HG03354 (cell line): ENCODE results near the gene TPPP.

Source experiments
- ATAC-seq: cut with Tn5 transposase; IDR thresholded peaks from one replicate; pipeline ENCODE4 v1.9.1; 2021; ENCODE audit warnings: mild to moderate bottlenecking; ENCODE audit not compliant: unreplicated experiment, poor library complexity, severe bottlenecking

The TPPP gene

DNA sequence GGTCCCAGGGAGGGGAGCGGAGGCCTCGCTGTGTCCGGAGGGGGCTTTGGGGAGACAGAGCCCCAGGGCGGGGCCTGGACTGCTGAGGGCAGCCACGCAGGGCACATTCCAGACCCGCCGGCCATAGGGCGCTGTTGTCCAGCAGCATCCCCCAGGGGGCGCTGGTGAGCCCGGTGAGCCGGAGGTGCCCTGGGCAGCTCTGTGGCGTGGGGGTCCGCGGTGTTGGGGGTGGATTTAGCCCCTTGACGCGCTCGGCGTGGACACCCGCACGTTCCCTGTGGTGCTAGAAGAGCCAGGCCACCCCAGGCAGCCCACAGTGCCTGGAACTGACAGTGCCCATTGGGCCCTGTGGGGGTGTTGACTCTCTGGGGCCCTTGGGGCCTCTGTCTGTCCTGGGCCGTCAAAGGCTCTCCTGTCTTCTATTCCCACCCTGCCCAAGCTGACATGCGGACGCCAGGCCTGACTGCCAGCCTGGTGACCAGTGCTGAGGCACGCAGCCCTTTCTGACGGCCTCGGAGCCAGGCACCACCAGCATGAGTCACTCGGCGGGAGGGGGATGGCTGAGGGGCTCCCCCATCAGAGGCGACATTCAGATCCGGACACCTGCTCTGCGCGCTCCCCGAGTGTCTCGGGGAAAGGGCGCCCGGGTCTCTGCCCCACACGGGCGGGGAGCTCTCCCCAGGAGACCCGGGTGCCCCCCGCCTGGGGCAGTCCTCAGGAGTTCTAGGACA is 23.9 kb downstream of the TPPP start:
- ATAC-seq, result no peak

DNA sequence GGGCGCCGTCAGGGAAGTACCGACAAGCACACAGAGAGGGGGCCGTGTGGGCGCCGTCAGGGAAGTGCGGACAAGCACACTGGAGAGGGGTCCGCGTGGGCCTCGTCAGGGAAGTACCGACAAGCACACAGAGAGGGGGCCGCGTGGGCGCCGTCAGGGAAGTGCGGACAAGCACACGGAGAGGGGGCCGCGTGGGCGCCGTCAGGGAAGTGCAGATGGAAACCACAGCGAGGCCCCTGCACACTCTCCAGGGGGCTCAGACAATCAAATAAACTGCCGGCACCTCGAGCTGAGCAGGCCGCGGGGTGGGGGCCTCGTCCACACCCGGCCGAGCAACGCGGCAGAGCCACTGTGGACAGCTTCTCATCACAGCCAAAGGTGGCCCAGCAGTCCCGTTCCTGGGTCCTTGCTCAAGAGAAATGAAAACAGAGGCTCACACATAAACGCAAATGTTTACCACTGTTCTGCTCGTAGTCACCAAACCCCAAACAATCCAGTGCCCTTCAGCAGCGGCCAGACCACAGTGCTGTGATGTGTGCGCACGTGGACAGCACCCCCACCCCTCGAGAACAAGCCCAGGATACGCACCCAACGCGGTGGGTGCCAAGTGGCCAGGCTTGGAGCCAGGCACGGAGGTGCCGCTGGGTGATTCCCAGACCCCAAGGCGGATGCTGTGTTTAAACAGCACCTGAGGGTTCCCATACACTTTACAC is 24.7 kb downstream of the TPPP start:
- no peak for ATAC-seq

DNA sequence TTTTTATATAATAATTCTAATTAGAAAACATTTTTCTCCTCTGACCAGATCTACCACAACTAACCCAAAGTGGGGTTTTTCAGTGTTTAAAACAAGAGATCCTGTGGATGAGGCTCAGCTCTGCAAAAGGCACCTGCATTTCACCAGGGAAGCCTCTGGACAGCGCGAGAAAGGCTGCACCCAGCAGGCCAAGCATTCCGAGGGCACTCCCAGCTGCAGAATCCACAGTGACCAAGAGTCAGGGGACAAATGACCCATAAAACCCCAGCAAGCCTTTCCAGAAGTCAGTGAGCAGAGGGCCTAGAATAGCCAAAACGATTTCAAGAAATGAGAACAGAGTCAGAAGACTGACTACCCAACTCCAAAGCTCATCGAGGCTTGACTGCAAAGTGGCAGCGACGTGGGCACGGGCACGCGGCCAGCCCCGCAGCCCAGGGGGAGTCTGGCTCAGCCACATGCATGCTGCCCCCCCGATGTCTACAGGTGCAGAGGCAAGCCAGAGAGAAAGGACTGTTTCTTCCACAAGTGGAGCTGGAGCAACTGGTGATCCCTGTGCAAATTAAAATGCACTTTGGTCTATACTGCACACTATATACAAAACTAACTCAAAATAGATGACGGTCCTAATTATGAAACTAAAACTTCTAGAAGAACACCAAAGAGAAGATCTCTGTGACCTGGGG is 26.2 kb downstream of the TPPP start:
- ATAC-seq, result no peak

DNA sequence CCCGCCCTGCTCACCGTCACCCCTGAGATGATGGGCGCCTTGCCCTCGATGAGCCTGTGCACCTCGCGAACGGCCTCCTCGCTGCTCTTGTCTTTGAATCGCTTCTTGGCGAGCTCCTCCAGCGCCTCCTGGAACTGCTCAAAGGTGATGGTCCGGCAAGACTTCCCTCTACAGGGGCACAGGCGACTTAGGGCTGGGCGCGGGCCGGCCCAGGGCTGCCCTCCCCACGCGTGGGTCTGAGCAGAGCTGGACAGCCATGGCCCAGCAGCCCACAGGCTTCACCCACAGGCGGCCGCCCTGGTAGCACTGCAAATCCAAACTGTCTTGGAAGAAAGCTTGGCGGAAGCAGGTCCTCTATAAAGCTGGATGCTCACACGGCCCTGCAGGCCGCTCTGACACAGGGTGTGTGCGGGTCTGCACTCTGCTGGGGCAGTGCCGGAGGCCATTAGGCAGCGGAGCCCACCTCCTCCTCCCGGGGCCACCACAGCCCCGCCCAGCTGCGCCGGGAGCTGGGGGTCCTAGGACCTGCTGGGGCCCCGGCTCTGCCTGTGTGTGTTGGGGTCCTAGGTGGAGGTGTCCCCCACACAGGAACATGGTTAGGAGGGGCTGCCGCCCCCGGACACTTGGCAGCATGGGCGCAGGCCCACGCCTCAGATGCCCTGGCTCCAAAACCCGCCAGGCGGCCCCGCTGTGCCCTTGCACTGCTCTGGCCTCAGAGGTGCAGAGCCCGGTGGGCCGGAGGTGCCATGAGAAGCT is 27.0 kb downstream of the TPPP start:
- ATAC-seq, result no peak

DNA sequence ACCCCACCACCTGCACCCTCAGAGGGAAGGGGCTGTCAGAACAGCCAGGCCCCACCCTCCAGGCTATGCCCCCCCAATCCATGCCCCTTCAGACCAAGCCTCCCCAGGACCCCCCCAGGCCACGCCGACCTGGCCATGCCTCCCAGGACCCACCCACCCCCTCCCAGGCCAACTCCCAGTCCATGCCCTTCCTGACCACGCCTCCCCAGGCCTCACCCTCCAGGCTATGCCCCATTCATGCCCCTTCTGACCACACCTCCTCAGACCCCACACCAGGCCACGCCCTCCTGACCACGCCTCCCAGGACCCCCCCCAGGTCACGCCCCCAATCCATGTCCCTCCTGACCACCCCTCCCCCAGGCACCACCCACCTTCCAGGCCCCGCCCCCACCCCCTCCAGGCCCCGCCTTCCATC is 27.6 kb downstream of the TPPP start:
- no peak for ATAC-seq

DNA sequence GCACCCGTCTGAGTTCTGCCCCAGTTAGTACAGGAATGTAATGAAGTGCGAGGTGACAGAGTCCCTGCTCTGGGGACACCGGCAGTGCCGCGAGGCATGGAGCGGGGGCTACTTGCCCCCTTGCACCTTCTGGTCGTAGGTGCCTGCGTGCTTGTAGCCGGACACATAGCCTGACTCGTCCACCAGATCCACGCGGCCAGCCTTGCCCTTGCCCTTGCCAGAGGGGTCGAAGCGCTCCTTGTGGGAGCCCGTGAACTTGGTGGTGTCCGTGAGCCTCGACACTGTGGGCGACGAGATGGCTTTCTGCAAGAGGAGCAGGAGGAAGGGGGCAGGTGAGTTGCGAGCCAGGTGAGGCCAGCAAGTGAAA is 28.2 kb downstream of the TPPP start:
- ATAC-seq, result no peak

DNA sequence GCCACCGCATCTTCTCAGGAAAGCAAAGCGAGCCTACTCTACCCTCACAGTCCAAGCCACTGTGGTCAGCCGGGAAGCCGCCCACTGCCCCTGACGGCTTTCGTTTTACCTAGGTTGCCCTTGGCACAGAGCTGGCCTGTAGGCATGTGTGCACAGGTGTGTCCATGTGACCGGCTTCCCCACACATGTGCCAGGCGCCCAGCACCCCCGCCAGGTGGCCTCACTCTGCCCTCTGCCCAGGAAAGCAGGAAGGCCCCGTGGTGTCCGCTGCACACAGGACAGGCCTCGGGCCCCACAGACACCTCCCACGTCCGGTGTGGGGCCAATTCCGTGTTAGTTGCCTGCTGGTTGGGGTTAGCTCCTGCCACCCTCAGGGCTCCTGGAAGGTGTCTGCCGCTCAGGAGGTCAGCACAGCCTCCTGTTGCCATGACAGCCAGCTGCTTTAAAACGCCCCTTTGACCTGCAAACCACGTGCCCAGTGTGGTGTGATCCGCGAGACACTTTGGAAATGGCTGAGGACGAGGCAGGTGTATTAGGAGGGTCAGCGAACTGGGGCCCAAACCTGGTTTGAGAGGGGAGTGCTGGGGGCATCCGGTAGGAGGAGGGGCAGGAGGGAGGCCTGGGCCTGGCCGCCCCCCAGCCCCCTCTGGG is 28.7 kb downstream of the TPPP start:
- no peak for ATAC-seq

DNA sequence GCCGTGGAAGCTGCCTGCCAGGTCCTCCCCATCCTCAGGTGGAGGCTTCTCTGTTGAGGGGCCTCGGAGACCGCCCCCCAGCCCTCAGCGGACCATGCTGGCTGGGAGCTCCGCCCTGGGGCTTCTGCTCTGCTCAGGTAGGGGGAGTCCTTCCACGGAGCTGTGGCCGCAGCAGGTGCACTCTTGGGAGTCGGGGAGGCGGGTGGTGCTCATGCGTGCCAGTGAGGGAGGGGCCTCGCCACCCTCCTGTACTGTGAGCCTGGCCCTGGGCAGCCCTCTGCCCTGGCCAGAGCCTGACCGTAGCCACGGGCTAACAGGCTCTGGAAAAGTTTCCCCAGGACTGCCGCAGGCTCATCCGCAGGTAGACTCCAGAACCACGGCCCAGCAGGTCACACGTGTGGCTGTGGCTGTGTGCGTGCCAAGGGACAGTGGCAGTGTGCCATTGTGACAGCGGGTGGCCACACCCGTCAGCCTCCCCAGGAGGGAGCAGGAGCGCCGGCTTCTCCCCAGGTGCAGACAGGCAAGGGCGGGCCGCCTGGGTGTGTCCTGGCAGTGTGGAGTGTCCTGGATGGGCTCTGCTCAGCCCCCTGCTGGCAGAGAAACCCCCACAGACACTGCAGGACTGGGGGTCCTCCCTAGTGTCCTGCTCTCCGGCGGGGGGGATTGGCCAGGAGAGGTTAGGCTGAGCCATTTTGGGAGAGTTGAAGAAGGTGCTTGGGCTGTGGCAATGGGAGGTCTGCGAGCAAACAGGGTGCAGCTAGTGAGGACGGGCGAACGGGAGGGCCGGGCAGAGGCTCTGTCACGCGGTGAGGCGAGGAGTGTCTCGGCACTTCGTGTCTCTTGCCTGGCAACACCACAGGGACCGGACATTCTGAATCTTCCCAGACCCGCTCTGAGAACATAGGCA is 29.5 kb downstream of the TPPP start:
- ATAC-seq, result no peak

DNA sequence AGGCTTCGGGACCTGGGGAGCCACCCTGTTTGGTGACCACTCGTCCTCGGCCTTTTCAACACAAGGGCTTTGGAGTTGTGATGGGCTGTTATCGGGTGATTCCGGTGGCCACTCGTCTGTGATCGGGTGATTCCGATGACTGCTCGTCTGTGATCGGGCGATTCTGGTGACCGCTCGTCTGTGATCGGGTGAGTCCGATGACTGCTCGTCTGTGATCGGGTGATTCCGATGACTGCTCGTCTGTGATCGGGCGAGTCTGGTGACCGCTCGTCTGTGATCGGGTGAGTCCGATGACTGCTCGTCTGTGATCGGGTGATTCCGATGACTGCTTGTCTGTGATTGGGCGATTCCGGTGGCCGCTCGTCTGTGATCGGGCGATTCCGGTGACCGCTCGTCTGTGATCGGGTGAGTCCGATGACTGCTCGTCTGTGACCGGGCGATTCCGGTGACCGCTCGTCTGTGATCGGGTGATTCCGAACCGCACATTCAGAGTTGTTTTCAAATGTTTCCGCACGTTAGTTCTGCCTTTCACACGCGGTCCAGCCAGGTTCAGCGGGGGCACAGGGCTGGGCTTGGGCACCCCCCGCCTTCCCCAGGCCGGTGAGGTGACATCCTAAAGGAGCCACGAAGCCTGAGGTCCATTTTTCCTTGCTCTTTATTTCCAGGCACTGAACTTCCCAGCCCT is 30.3 kb downstream of the TPPP start:
- ATAC-seq, result no peak

DNA sequence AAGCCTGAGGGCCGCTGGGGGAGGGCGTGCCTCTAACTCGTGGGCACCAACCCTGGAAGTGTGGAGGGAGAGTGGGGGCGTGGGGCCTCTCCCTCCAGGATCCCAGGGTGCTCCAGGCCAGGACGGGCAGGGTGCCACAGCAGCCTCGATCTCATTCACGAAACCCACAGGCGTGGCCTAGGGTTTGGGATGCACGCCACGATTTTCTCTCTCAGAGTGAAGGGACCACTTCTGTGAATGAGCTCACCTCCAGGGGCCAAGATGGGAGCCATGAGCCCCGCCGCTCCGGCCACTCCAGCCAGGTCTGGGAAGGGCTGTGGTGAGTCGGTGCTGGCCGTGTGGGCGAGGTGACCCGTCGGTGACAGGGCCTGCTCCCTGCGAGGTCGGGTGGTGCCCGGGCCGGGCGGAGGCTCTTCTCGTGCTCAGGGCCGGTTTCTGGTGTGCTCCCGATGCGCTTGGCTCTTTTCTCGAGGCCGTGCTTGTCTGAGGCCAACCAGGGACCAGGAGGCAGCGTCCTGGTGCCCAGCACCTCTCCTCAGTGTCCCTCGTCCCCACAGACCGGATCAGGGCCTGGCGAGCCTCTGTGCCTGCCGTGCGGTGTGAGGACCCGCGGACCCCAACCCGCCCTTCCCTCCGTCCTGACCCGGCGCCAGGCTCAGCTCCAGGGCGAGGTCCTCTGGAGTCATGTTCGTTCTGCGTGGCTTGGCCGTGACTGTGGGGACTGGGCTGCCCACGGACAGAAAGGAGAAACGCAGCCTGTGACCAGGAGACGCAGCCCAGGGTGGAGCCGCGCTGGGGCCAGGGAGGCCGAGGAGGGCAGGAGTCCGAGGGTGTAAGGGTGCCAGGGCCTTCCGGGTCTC is 31.0 kb downstream of the TPPP start:
- no peak for ATAC-seq

DNA sequence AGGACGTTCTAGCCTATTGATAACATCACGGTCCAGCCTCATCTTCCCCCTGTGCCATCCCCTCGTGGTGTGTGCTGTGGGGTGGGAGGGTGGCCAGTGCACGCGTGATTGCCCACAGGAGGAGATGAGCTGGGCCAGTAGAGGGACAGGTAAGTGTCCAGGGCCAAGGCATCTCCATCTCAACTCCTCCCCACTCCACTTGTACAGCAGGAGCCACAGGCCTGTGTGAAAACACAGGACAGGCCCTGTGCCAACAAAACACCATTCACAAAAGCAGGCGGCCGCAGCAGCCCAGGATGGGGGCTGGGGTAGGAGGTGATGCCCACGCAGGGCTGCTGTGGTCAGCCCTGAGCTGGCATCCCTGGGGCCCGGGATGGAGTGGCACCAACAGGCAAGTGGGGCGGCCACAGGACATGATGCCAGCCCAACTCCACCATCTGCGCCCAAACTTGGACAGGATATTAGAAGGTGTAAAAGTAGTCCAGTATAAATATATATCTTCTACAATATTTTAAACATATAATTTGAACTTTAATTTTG is 32.6 kb downstream of the TPPP start:
- no peak for ATAC-seq

DNA sequence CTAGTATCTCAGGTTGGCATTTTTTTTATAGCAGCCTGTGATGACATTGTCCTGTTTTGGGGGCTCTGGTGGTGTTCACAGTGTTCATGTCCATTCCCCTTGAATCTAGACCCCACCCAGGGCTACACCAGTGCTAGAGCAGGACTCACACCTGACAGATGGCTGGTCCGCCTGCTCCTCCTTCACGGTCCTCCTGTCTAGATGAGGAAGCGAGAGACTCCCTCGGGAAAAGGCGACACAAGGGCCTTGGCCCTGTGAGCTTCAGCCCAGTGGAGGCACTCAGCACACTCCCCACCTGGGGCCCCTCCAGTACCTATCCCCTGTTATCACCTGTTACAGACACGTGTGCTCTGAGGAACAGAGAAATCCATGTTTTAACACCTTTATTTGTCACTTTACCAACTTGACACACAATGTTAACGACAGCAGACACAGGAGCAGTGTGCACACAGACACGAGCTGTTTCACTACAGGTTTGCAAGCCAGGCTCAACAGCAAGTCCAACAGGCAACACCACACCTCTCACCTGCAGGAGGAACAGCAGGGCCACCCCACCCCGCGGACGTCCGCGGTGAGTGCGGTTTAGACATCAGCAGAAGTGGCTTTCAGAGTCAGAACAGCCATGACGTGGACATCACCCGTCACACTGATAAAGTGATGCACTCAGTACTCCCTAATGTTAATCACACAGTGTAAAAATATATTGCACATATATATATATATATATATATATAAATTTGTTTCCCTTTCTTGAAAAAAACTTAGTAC is 33.5 kb downstream of the TPPP start:
- ATAC-seq, result no peak

DNA sequence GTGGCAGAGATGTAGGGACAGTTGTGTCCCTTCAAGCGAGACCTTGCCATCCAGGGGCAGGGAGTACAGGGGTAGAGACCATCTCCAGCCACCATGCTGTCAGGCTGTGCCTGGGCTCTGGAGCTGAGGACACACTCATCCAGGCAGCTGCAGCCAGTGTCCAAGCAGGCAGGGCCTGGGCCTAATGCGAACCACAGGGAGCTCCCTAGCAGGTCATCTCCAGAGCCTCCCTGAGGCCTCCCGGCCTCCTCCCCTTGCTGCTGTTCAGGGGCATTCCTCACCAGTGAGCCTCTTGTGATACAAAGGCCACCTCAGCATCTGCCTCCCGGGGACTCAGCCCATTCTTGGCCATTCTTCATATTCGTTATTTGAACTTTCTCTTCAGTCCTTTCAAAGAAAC is 35.0 kb downstream of the TPPP start:
- ATAC-seq, result no peak

DNA sequence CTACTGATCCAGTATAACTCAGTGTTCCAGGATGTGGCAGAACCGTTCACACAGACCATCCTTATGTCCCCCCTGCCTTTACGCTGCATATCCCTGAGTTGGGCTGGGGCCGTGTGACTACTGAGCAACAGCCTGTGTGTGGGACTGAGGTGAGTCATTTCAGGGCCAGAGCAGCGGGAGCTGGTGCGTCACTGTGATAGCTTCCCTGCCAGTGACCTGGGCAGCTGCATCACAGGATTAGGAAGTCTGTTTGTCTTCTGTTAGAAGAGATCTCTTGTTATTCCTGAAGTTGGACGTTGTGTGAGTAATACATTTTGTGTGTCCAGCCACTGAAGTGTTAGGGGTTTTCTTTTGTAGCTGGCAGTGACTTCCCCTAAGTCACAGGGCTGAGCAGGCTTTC is 35.6 kb downstream of the TPPP start:
- ATAC-seq, result no peak

DNA sequence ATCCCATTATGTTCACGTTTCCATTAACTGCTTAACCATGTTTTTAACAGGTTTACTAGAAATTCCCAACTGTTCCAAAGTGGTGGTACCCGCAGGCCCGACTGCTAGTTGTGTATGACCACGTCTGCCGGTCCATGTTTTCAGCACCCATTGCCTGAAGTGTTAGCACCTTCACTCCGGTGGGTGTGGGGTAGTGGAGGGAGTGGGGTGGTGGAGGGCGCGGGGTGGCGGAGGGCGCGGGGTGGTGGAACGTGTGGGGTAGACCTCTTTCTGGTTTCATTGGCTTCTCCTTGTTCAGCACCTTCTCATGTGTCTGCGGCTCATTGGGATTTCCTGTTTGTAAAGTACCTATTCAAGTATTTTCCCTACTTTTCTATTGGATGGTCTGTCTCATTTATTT is 37.7 kb downstream of the TPPP start:
- ATAC-seq, result no peak

DNA sequence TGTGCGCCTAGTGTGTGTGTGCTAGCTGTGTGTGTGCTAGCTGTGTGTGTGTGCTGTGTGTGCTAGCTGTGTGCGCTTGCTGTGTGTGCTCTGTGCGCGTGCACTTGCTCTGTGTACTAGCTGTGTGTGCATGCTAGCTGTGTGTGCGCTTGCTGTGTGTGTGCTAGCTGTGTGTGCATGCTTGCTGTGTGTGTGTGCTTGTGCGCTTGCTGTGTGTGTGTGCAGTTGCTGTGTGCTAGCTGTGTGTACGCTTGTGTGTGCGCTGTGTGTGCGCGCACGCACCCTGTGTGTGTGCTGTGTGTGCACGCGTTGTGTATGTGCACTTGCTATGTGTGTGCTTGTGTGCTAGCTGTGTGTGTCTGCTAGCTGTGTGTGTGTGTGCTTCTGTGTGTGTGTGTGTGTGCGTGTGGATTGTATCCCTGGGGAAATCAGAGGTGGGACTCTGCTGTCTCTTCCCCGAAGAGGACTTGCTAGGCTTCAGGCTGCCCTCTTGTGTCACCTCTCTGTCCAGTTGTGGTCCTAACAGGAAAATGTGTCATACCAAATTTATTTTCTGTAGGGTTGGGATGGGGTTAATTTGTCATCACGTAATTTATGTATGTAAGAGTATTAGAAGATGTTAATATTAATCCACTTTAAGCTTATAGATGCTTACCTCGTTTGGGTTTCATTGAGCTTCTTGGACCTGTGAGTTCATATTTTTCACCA is 38.9 kb downstream of the TPPP start:
- no peak for ATAC-seq
